ENCODE data around the gene THBS3. TPM values are rescaled to one million over a fixed set of nuclear protein-coding genes. Genes with fewer than 3 reads are reported as not detected.
A peak's percentile ranks its signal among the peaks of the same experiment; 100 is the strongest.

THBS3 gene
- total and polyA plus RNA-seq, 9 of the 15 experiments (the other 6 are each of a cell fraction or from before 2014, with no cell fraction given), result 0.59 to 8.3 (median 3.2) TPM

DNA sequence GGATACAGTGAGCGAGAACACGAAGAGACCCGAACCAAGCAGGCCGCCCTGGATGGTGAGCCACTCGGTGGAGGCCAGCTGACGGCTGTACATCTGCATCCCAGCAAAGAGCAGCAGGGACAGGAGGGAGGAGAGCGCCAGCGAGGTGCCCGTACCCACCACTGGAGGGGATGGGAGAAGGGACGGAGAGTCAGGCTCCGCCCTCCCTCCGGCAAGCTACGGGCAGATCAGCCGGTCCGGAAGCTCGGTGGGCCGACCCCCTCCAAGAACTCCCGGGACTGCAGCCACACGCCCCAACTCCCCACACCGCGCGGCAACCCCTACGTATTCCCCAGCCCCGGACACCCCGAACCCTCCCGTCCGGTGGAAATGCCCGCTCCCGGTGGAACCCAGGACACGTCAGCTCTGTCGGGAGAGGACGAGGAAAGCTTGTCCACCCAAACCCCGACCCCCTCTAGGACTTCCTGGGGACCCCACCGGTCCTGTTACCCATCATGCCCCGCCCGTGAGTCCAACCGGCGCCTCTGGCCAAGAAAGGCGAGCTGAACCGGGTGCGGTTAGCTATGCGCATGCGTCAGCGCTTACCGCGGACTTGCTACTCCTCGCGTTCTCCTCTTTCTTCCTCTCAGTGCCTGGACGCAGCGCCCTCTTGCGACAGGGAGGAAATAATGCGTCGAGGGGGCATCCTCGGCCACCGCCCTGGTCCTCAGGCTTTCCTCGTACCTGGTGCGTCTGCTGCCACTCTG lies 34.8 kb downstream of the THBS3 start, which contains the start of gene KRTCAP2 (continued):
- TF ChIP-seq ZNF584 (CRISPR knock-in tag; IDR thresholded peaks at IDR 0.05; ENCODE audit: low read depth) (no peak), ZNF561 (CRISPR knock-in tag; conservative IDR thresholded peaks at IDR 0.05) (no peak), HOXB6 (CRISPR knock-in tag; IDR thresholded peaks at IDR 0.05; ENCODE audit: borderline replicate concordance) (no peak), FOXM1 (IDR thresholded peaks at IDR 0.05; ENCODE audit: low read depth) (no peak; the same call in 1 of the 2 replicates), FOXM1 (CRISPR knock-in tag; IDR thresholded peaks at IDR 0.05; ENCODE audit: low read depth) (peak; percentile 24; the same call in 1 of the 2 replicates), LCOR (CRISPR knock-in tag; IDR thresholded peaks at IDR 0.05) (peak; percentile 76), CBFA2T3 (IDR thresholded peaks at IDR 0.05) (no peak), ZNF764 (CRISPR knock-in tag; IDR thresholded peaks at IDR 0.05; ENCODE audit: low read depth) (no peak), MECOM (CRISPR knock-in tag; IDR thresholded peaks at IDR 0.05) (no peak), ZBED1 (IDR thresholded peaks at IDR 0.05) (no peak), PHF8 (IDR thresholded peaks at IDR 0.05; ENCODE audit: borderline replicate concordance, low read length) (peak; percentile 93; the same call in 1 of the 2 replicates), ZBTB1 (CRISPR knock-in tag; IDR thresholded peaks at IDR 0.05; ENCODE audit: borderline replicate concordance, low read depth) (0 out of 2 replicates have a peak, but pooled peaks have one; percentile 62), SMARCC2 (IDR thresholded peaks at IDR 0.05; ENCODE audit: low read depth) (no peak), GATAD2B (IDR thresholded peaks at IDR 0.05; ENCODE audit: borderline replicate concordance) (no peak), TRIM24 (IDR thresholded peaks at IDR 0.05) (no peak)
- TF ChIP-seq, protein P1, sequence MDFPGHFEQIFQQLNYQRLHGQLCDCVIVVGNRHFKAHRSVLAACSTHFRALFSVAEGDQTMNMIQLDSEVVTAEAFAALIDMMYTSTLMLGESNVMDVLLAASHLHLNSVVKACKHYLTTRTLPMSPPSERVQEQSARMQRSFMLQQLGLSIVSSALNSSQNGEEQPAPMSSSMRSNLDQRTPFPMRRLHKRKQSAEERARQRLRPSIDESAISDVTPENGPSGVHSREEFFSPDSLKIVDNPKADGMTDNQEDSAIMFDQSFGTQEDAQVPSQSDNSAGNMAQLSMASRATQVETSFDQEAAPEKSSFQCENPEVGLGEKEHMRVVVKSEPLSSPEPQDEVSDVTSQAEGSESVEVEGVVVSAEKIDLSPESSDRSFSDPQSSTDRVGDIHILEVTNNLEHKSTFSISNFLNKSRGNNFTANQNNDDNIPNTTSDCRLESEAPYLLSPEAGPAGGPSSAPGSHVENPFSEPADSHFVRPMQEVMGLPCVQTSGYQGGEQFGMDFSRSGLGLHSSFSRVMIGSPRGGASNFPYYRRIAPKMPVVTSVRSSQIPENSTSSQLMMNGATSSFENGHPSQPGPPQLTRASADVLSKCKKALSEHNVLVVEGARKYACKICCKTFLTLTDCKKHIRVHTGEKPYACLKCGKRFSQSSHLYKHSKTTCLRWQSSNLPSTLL (IDR thresholded peaks at IDR 0.05), result no peak
- TF ChIP-seq, protein P2, sequence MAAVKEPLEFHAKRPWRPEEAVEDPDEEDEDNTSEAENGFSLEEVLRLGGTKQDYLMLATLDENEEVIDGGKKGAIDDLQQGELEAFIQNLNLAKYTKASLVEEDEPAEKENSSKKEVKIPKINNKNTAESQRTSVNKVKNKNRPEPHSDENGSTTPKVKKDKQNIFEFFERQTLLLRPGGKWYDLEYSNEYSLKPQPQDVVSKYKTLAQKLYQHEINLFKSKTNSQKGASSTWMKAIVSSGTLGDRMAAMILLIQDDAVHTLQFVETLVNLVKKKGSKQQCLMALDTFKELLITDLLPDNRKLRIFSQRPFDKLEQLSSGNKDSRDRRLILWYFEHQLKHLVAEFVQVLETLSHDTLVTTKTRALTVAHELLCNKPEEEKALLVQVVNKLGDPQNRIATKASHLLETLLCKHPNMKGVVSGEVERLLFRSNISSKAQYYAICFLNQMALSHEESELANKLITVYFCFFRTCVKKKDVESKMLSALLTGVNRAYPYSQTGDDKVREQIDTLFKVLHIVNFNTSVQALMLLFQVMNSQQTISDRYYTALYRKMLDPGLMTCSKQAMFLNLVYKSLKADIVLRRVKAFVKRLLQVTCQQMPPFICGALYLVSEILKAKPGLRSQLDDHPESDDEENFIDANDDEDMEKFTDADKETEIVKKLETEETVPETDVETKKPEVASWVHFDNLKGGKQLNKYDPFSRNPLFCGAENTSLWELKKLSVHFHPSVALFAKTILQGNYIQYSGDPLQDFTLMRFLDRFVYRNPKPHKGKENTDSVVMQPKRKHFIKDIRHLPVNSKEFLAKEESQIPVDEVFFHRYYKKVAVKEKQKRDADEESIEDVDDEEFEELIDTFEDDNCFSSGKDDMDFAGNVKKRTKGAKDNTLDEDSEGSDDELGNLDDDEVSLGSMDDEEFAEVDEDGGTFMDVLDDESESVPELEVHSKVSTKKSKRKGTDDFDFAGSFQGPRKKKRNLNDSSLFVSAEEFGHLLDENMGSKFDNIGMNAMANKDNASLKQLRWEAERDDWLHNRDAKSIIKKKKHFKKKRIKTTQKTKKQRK (IDR thresholded peaks at IDR 0.05; ENCODE audit: borderline replicate concordance, low read depth, low read length), result no peak
- TF ChIP-seq, protein P3, sequence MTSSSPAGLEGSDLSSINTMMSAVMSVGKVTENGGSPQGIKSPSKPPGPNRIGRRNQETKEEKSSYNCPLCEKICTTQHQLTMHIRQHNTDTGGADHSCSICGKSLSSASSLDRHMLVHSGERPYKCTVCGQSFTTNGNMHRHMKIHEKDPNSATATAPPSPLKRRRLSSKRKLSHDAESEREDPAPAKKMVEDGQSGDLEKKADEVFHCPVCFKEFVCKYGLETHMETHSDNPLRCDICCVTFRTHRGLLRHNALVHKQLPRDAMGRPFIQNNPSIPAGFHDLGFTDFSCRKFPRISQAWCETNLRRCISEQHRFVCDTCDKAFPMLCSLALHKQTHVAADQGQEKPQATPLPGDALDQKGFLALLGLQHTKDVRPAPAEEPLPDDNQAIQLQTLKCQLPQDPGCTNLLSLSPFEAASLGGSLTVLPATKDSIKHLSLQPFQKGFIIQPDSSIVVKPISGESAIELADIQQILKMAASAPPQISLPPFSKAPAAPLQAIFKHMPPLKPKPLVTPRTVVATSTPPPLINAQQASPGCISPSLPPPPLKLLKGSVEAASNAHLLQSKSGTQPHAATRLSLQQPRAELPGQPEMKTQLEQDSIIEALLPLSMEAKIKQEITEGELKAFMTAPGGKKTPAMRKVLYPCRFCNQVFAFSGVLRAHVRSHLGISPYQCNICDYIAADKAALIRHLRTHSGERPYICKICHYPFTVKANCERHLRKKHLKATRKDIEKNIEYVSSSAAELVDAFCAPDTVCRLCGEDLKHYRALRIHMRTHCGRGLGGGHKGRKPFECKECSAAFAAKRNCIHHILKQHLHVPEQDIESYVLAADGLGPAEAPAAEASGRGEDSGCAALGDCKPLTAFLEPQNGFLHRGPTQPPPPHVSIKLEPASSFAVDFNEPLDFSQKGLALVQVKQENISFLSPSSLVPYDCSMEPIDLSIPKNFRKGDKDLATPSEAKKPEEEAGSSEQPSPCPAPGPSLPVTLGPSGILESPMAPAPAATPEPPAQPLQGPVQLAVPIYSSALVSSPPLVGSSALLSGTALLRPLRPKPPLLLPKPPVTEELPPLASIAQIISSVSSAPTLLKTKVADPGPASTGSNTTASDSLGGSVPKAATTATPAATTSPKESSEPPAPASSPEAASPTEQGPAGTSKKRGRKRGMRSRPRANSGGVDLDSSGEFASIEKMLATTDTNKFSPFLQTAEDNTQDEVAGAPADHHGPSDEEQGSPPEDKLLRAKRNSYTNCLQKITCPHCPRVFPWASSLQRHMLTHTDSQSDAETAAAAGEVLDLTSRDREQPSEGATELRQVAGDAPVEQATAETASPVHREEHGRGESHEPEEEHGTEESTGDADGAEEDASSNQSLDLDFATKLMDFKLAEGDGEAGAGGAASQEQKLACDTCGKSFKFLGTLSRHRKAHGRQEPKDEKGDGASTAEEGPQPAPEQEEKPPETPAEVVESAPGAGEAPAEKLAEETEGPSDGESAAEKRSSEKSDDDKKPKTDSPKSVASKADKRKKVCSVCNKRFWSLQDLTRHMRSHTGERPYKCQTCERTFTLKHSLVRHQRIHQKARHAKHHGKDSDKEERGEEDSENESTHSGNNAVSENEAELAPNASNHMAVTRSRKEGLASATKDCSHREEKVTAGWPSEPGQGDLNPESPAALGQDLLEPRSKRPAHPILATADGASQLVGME (CRISPR knock-in tag; IDR thresholded peaks at IDR 0.05), result no peak
